H1 (cell line): ENCODE measurements around the gene CRTC1. TPM values are rescaled to one million over a fixed set of nuclear protein-coding genes. Genes with fewer than 3 reads are reported as not detected.

Experiments
- CTCF ChIA-PET: fragments of 300-600 bp; sonication (Branson Sonifier 250); formaldehyde crosslinking; loops from one replicate; lab custom pipeline; 2021; ENCODE audit not compliant: partially characterized antibody; lab: Charles Lee
- POLR2A ChIA-PET: fragments of 300-600 bp; sonication (Branson Sonifier 250); formaldehyde crosslinking; loops from one replicate; lab custom pipeline; 2021; ENCODE audit warnings: inconsistent platforms; ENCODE audit not compliant: partially characterized antibody; lab: Charles Lee
- DNase-seq, 2 experiments: peaks; one replicate each; pipeline versions ENCODE4 v3.0.0 to v3.0.0-alpha.2; 2010 to 2022; ENCODE audit warnings: low spot score in 2 of 2, low read depth in 1 of 2, mixed read lengths in 1 of 2
- FAIRE-seq: peaks from 2 replicates; lab custom pipeline; 2011; peaks lifted over from hg19 to GRCh38; lab: Jason Lieb, UNC
- H2AFZ ChIP-seq: 2 replicates; pipeline ENCODE4 v1.8.1; 2012; ENCODE audit warnings: low read length, inconsistent platforms
- H2AK5ac ChIP-seq: 2 replicates; pipeline ENCODE4 v1.6.1; 2013; ENCODE audit warnings: low read depth, low read length
- H2BK120ac ChIP-seq: replicated peaks from 2 replicates; pipeline ENCODE3; 2013; ENCODE audit warnings: low read depth, low read length, inconsistent platforms
- H2BK12ac ChIP-seq: 2 replicates; pipeline ENCODE4 v1.6.1; 2013; ENCODE audit warnings: low read depth, low read length
- H2BK15ac ChIP-seq: 2 replicates; pipeline ENCODE4 v1.6.1; 2013; ENCODE audit warnings: low read length
- H2BK20ac ChIP-seq: 2 replicates; pipeline ENCODE4 v1.6.1; 2013; ENCODE audit warnings: low read length
- H2BK5ac ChIP-seq: 2 replicates; pipeline ENCODE4 v1.6.1; 2013; ENCODE audit warnings: low read depth, low read length
- H3K14ac ChIP-seq: 2 replicates; pipeline ENCODE4 v1.6.1; 2013; ENCODE audit warnings: inconsistent platforms; ENCODE audit not compliant: insufficient read length
- H3K18ac ChIP-seq: 2 replicates; pipeline ENCODE4 v1.6.1; 2013; ENCODE audit warnings: low read length; ENCODE audit errors: extremely low read depth
- H3K23ac ChIP-seq: 2 replicates; pipeline ENCODE4 v1.6.1; 2013; ENCODE audit warnings: inconsistent platforms; ENCODE audit not compliant: insufficient read length
- H3K23me2 ChIP-seq: 2 replicates; pipeline ENCODE4 v1.6.1; 2013; ENCODE audit warnings: low read depth, low read length
- H3K27ac ChIP-seq: 2 replicates; pipeline ENCODE4 v1.6.1; 2011; ENCODE audit warnings: low read depth, low read length, inconsistent platforms
- H3K27me3 ChIP-seq, 4 experiments: replicated peaks in 1 of 4; 1 replicate in 1 of 4; 2 replicates in 3 of 4; pipeline versions ENCODE4 v1.6.1 to v1.8.1; 2011 to 2013; ENCODE audit warnings: low read length in 3 of 4, mild to moderate bottlenecking in 3 of 4, inconsistent platforms in 2 of 4, mixed read lengths in 2 of 4, moderate library complexity in 1 of 4; ENCODE audit not compliant: control insufficient read depth in 3 of 4, insufficient read depth in 3 of 4; ENCODE audit errors: extremely low read depth in 1 of 4
- H3K36me3 ChIP-seq, 4 experiments: 2 replicates each; pipeline versions ENCODE4 v1.6.1 to v1.8.1; 2011 to 2013; ENCODE audit warnings: mild to moderate bottlenecking in 4 of 4, low read length in 3 of 4, moderate library complexity in 2 of 4, control low read depth in 1 of 4, inconsistent platforms in 1 of 4; ENCODE audit not compliant: insufficient read depth in 4 of 4, control insufficient read depth in 2 of 4
- H3K4ac ChIP-seq: replicated peaks from 2 replicates; pipeline ENCODE3; 2013; ENCODE audit warnings: low read length, low read depth, mixed read lengths, inconsistent platforms; ENCODE audit not compliant: insufficient read length
- H3K4me1 ChIP-seq, 4 experiments: replicated peaks in 1 of 4; 1 replicate in 1 of 4; 2 replicates in 3 of 4; pipeline versions ENCODE4 v1.6.1 to v1.8.1; 2011 to 2013; ENCODE audit warnings: low read length in 3 of 4, inconsistent platforms in 2 of 4, mixed read lengths in 1 of 4; ENCODE audit not compliant: insufficient read depth in 4 of 4, control insufficient read depth in 3 of 4
- H3K4me2 ChIP-seq, 2 experiments: 2 replicates each; pipeline versions ENCODE4 v1.6.1 to v1.8.1; 2011 to 2013; ENCODE audit warnings: low read depth in 2 of 2, low read length in 2 of 2, control low read depth in 1 of 2, inconsistent platforms in 1 of 2, mild to moderate bottlenecking in 1 of 2; ENCODE audit not compliant: insufficient read depth in 1 of 2
- H3K4me3 ChIP-seq, 4 experiments: fragments of 200-600, 300-600 bp in 1 of 4; sonication (generic), shearing (Covaris generic), sonication (Bioruptor Twin) in 1 of 4; 2 replicates each; pipeline versions ENCODE4 v1.5.1 to v1.8.1; 2011 to 2016; ENCODE audit warnings: low read length in 4 of 4, low read depth in 3 of 4, control low read depth in 2 of 4, inconsistent platforms in 2 of 4, mild to moderate bottlenecking in 2 of 4, mixed read lengths in 1 of 4, moderate library complexity in 1 of 4; ENCODE audit not compliant: insufficient read depth in 2 of 4; ENCODE audit errors: extremely low read depth in 1 of 4
- H3K56ac ChIP-seq: replicated peaks from 2 replicates; pipeline ENCODE3; 2013; ENCODE audit warnings: low read depth, mild to moderate bottlenecking, mixed read lengths, low read length, inconsistent platforms; ENCODE audit not compliant: insufficient read length
- H3K79me1 ChIP-seq: 2 replicates; pipeline ENCODE4 v1.6.1; 2013; ENCODE audit warnings: low read depth, low read length, control low read depth
- H3K79me2 ChIP-seq, 2 experiments: 2 replicates each; pipeline versions ENCODE4 v1.6.1 to v1.8.1; 2012 to 2013; ENCODE audit warnings: low read length in 2 of 2, mild to moderate bottlenecking in 2 of 2, inconsistent platforms in 1 of 2; ENCODE audit not compliant: insufficient read depth in 2 of 2, control insufficient read depth in 1 of 2
- H3K9ac ChIP-seq, 4 experiments: replicated peaks in 1 of 4; 1 replicate in 1 of 4; 2 replicates in 3 of 4; pipeline versions ENCODE4 v1.6.1 to v1.8.1; 2011 to 2013; ENCODE audit warnings: low read depth in 3 of 4, low read length in 3 of 4, control low read depth in 2 of 4, mild to moderate bottlenecking in 2 of 4, moderate library complexity in 2 of 4, inconsistent platforms in 1 of 4; ENCODE audit errors: extremely low read depth in 1 of 4
- H3K9me3 ChIP-seq, 2 experiments: 2 replicates each; pipeline versions ENCODE4 v1.6.1 to v1.8.1; 2012 to 2013; ENCODE audit warnings: mild to moderate bottlenecking in 2 of 2, moderate library complexity in 2 of 2, control low read depth in 1 of 2, inconsistent platforms in 1 of 2, low read depth in 1 of 2, low read length in 1 of 2, mixed read lengths in 1 of 2; ENCODE audit not compliant: insufficient read depth in 2 of 2
- H4K20me1 ChIP-seq, 2 experiments: replicated peaks in 1 of 2; 2 replicates each; pipeline versions ENCODE3 to v1.8.1; 2011 to 2013; ENCODE audit warnings: inconsistent platforms in 2 of 2, low read length in 2 of 2, mild to moderate bottlenecking in 1 of 2; ENCODE audit not compliant: insufficient read depth in 2 of 2, control insufficient read depth in 1 of 2
- H4K5ac ChIP-seq: 2 replicates; pipeline ENCODE4 v1.6.1; 2013; ENCODE audit warnings: low read length, low read depth, mixed read lengths, inconsistent platforms; ENCODE audit not compliant: insufficient read length
- H4K8ac ChIP-seq: 2 replicates; pipeline ENCODE4 v1.8.0; 2013; ENCODE audit warnings: mild to moderate bottlenecking, moderate library complexity, low read length, inconsistent platforms; ENCODE audit not compliant: insufficient read depth; ENCODE audit errors: extremely low read depth
- H4K91ac ChIP-seq: replicated peaks from 2 replicates; pipeline ENCODE3; 2013; ENCODE audit warnings: low read length, mixed read lengths, inconsistent platforms; ENCODE audit not compliant: insufficient read length
- SIRT6 ChIP-seq: IDR thresholded peaks from one replicate; pipeline ENCODE4 v1.7.1; 2012; ENCODE audit warnings: low read length, inconsistent platforms
- TAF7 ChIP-seq: optimal IDR thresholded peaks from 2 replicates; pipeline ENCODE3; 2011; ENCODE audit warnings: low read depth, mild to moderate bottlenecking, inconsistent platforms, low read length, moderate library complexity, borderline replicate concordance
- WGBS, 2 experiments: shearing (Covaris generic) in 1 of 2; methylation state at CpG; one replicate each; pipeline versions ENCODE4 v1.1.6 to v1.1.7; 2013 to 2015; ENCODE audit warnings: low lambda C conversion rate in 2 of 2, mixed read lengths in 2 of 2, inconsistent platforms in 1 of 2, low coverage in 1 of 2, missing lambda C conversion rate in 1 of 2; ENCODE audit not compliant: insufficient replicate concordance in 2 of 2, insufficient coverage in 1 of 2, insufficient read length in 1 of 2; ENCODE audit errors: extremely low coverage in 1 of 2, missing lambda C conversion rate in 1 of 2; 5-methylcytosine and 5-hydroxymethylcytosine counted together
- polyA plus RNA-seq, 7 experiments: library from polyadenylated mRNA; depleted of rRNA in 3 of 7; stranded (reverse) in 5 of 7; unstranded in 2 of 7; fragments of >200 nt in 5 of 7; fragments of 200-250 nt in 2 of 7; gene quantifications; 1 replicate in 5 of 7; 2 replicates in 1 of 7; 4 replicates in 1 of 7; pipeline versions ENCODE4 v1.2.1 to v1.2.3, GENCODE V29; 2011 to 2013; ENCODE audit warnings: missing spikeins in 2 of 7, mixed read lengths in 2 of 7
- total RNA-seq: library from RNA; stranded (reverse); fragmentation: NEBNext Ultra II Directional; extraction: Animal tissue kit (Norgen Biotek cat#: 25700); gene quantifications from 2 replicates; pipeline ENCODE4 v1.2.1, GENCODE V29; 2021

CRTC1 gene
- total and polyA plus RNA-seq, 2 of the 8 experiments (the other 6 are each of a cell fraction or from before 2014, with no cell fraction given), result 2.9 to 8.5 TPM

- no peak overlapping the region for H2BK15ac ChIP-seq
- no peak overlapping the region for H3K4me3 ChIP-seq
- no peak overlapping the region for H3K23ac ChIP-seq
- no peak overlapping the region; the same call in 1 of the 2 replicates for H3K18ac ChIP-seq
- H3K79me1 ChIP-seq, result peaks cover 18% of the 10 kb centered on the region
- H2BK20ac ChIP-seq, result no peak overlapping the region
- POLR2A ChIA-PET, result interaction anchor here (1.1 kb wide), 1 partner anchor 110 kb away, joined by 3 read pairs; no protein-coding TSS in a partner anchor
- no peak overlapping the region for H3K27ac ChIP-seq
- no peak overlapping the region; the same call in 1 of the 2 replicates for H2BK12ac ChIP-seq
- CTCF ChIA-PET, result interaction anchor here (1.1 to 2.5 kb wide), 2 partner anchors 29 to 46 kb away, joined by 3 to 8 read pairs; no protein-coding TSS in a partner anchor
- peaks cover 4 to 33% of the 10 kb centered on the region in 2 experiments for H4K20me1 ChIP-seq
- H3K56ac ChIP-seq, result no peak overlapping the region
- H3K79me2 ChIP-seq, result peaks cover 0 to 10% of the 10 kb centered on the region in 2 experiments; a peak in 1 of 4 replicates
- H2BK5ac ChIP-seq, result peak overlapping the region; percentile 49; the same call in 1 of the 2 replicates
- no peaks in the 10 kb centered on the region for H3K9me3 ChIP-seq
- no peaks in the 10 kb centered on the region; the same call in 1 of the 2 replicates for H3K23me2 ChIP-seq
- H3K4me2 ChIP-seq, result no peak overlapping the region
- H3K4ac ChIP-seq, result no peak overlapping the region
- no peaks in the 10 kb centered on the region for H3K27me3 ChIP-seq
- 91% methylated on average over 25 of the region's 34 CpGs; no CpG with 5 or more reads in 1 of the 2 experiments for WGBS, 2 experiments
- no peak overlapping the region for H4K8ac ChIP-seq
- H4K5ac ChIP-seq, result no peak overlapping the region
- H2AK5ac ChIP-seq, result peak overlapping the region; percentile 83
- H4K91ac ChIP-seq, result peak overlapping the region; percentile 81
- FAIRE-seq (no peak), DNase-seq (no peak)
- H2BK120ac ChIP-seq, result no peak overlapping the region
- H2AFZ ChIP-seq, result no peak overlapping the region
- H3K36me3 ChIP-seq, result no peaks in the 10 kb centered on the region
- peaks cover 0 to 19% (median 5%) of the 10 kb centered on the region in 4 experiments; a peak in 4 of 7 replicates for H3K4me1 ChIP-seq
- no peak overlapping the region for H3K14ac ChIP-seq
- H3K9ac ChIP-seq, result no peak overlapping the region
- TF ChIP-seq TAF7, result no peak
- TF ChIP-seq SIRT6, result no peak
These were observed 36.7 kb upstream of the CRTC1 start for GRCh38 chr19:18646535-18647370.
